Measurements from ENCODE around the gene MYG1.

MYG1 gene

GRCh38 chr12:53299454-53300180 is at the start of gene MYG1:
Gene MYG1, plus strand, starts transcription at chr12:53299695. Its CDS starts 43 bp downstream, at chr12:53299738.
- Histone ChIP-seq H3K4me3 (peak within 1 kb of the TSS; percentile 71 to 89 (median 76)), H3K27ac (peak within 1 kb of the TSS; percentile 29 to 90 (median 79))

- peak overlapping the region; percentile 85 to 99 (median 94) for H3K27ac ChIP-seq
- peak overlapping the region; percentile 63 to 89 (median 84) for H3K4me3 ChIP-seq
Measured at GRCh38 chr12:53251477-53252348, 47.8 kb upstream of the MYG1 start.

- Histone ChIP-seq H3K27ac (peak overlapping the region; percentile 85 to 99 (median 94)), H3K4me3 (peak overlapping the region; percentile 63 to 89 (median 84))
Measured at GRCh38 chr12:53252349-53252916, 47.1 kb upstream of the MYG1 start.

GRCh38 chr12:53253298-53253697 is 46.2 kb upstream of the MYG1 start:
- peak overlapping the region in 1 of 7 experiments; percentile 77 for H3K4me3 ChIP-seq
- H3K27ac ChIP-seq: peak overlapping the region in 12 of 21 experiments; percentile 91 to 99 (median 94)

- Histone ChIP-seq H3K27ac (peak overlapping the region in 13 of 21 experiments; percentile 0 to 94 (median 44)), H3K4me3 (no peak overlapping the region)
Measured at GRCh38 chr12:53254816-53255545, 44.5 kb upstream of the MYG1 start.

- peak overlapping the region in 7 of 21 experiments; percentile 6 to 69 (median 44) for H3K27ac ChIP-seq
- no peak overlapping the region for H3K4me3 ChIP-seq
Measured at GRCh38 chr12:53255996-53256395, 43.5 kb upstream of the MYG1 start.

GRCh38 chr12:53258541-53259539 is 40.7 kb upstream of the MYG1 start:
- no peak overlapping the region for H3K4me3 ChIP-seq
- peak overlapping the region in 1 of 21 experiments; percentile 11 for H3K27ac ChIP-seq

- H3K27ac ChIP-seq: no peak overlapping the region
- no peak overlapping the region for H3K4me3 ChIP-seq
Measured at GRCh38 chr12:53259891-53260290, 39.6 kb upstream of the MYG1 start.

GRCh38 chr12:53265783-53266182 is 33.7 kb upstream of the MYG1 start:
- Histone ChIP-seq H3K4me3 (no peak overlapping the region), H3K27ac (no peak overlapping the region)

GRCh38 chr12:53267306-53267998 is 32.0 kb upstream of the MYG1 start:
- peak overlapping the region; percentile 39 to 83 (median 57) for H3K4me3 ChIP-seq
- H3K27ac ChIP-seq: peak overlapping the region in 19 of 21 experiments; percentile 12 to 76 (median 64)

GRCh38 chr12:53267999-53268629 is 31.4 kb upstream of the MYG1 start, which contains the start of gene ESPL1:
Gene ESPL1, plus strand, starts transcription at chr12:53268299. Its CDS starts 468 bp downstream, at chr12:53268767.
- Histone ChIP-seq H3K4me3 (peak within 1 kb of the TSS; percentile 39 to 83 (median 57)), H3K27ac (peak within 1 kb of the TSS in 19 of 21 experiments; percentile 12 to 76 (median 64))

- peak overlapping the region in 15 of 21 experiments; percentile 12 to 76 (median 64) for H3K27ac ChIP-seq
- peak overlapping the region; percentile 39 to 83 (median 57) for H3K4me3 ChIP-seq
Measured at GRCh38 chr12:53268630-53269562, 30.6 kb upstream of the MYG1 start.

GRCh38 chr12:53274445-53274844 is 25.1 kb upstream of the MYG1 start:
- H3K27ac ChIP-seq: peak overlapping the region in 6 of 21 experiments; percentile 16 to 65 (median 32)
- no peak overlapping the region for H3K4me3 ChIP-seq

GRCh38 chr12:53276511-53276910 is 23.0 kb upstream of the MYG1 start:
- Histone ChIP-seq H3K4me3 (no peak overlapping the region), H3K27ac (no peak overlapping the region)

- no peak overlapping the region for H3K27ac ChIP-seq
- H3K4me3 ChIP-seq: no peak overlapping the region
Measured at GRCh38 chr12:53277981-53278380, 21.5 kb upstream of the MYG1 start.

Data from skin epidermis (tissue), 12 donors.